Measurements from ENCODE around the gene SMAP1.

SMAP1 gene

DNA sequence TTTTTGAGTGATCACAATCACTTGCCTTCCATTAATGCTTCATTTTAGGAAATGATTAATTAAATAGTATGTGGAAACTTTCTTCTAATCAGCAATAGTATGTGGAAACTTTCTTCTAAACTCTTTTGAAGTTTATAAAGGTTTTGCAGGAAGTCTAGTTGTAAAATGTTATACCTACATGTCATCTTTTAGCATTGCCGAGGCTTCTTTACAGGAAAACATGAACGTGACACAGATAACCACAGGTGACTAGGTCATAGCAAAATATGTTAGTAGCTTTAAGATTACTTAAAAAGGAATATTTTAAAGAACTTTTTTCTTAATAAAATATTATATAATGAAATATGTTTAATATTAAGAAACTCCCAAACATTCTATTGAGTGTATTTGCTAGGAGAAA is 56.8 kb downstream of the SMAP1 start:
- Histone ChIP-seq H3K9ac (no peak overlapping the region), H3K4me2 (no peak overlapping the region), H3K27me3 (ENCODE audit: insufficient read depth, low read depth) (no peaks in the 10 kb centered on the region), H3K79me2 (ENCODE audit: insufficient read depth, low read depth) (no peaks in the 10 kb centered on the region), H3K27ac (no peak overlapping the region), H3K36me3 (ENCODE audit: insufficient read depth) (no peaks in the 10 kb centered on the region), H3K4me3 (IDR thresholded peaks at IDR 0.05; ENCODE audit: insufficient read depth, low read depth, low read length) (no peak overlapping the region), H4K20me1 (ENCODE audit: insufficient read depth) (no peaks in the 10 kb centered on the region), H3K4me1 (ENCODE audit: low read depth, poor library complexity, severe bottlenecking) (peaks cover 9% of the 10 kb centered on the region), H2AFZ (ENCODE audit: low read depth) (no peak overlapping the region)
- TF ChIP-seq, protein P1, sequence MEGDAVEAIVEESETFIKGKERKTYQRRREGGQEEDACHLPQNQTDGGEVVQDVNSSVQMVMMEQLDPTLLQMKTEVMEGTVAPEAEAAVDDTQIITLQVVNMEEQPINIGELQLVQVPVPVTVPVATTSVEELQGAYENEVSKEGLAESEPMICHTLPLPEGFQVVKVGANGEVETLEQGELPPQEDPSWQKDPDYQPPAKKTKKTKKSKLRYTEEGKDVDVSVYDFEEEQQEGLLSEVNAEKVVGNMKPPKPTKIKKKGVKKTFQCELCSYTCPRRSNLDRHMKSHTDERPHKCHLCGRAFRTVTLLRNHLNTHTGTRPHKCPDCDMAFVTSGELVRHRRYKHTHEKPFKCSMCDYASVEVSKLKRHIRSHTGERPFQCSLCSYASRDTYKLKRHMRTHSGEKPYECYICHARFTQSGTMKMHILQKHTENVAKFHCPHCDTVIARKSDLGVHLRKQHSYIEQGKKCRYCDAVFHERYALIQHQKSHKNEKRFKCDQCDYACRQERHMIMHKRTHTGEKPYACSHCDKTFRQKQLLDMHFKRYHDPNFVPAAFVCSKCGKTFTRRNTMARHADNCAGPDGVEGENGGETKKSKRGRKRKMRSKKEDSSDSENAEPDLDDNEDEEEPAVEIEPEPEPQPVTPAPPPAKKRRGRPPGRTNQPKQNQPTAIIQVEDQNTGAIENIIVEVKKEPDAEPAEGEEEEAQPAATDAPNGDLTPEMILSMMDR (conservative IDR thresholded peaks at IDR 0.05; ENCODE audit: low read depth, low read length), result no peak

DNA sequence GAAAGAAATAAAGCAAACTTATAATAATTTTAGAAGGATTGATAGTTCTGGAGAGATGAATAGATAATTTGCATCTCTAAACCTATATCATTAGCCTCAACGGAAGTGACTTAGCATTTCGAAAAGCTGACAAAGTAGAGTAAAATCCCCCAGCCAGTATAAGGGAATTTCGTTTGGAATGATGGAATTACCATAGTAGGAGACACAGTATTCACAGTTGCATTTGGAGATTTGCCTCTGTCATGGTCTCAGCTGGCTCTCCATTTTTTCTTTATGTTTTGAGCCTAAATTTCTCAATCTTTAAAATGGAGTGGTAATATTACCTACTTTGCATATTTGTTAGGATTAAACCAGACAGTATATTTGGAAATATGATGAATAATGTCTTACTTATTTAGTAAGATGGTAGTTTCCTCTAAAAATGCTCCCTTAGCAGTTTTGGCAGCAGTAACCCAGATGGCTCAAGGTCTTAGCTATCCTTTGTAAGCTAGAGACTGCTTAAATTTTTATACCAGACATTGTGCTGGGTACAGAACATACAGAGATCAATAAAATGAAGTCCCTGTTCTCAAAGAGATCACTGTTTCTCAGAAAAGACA is 58.2 kb downstream of the SMAP1 start:
- H3K9ac ChIP-seq, result no peak overlapping the region
- H3K79me2 ChIP-seq (ENCODE audit: insufficient read depth, low read depth), result no peaks in the 10 kb centered on the region
- H2AFZ ChIP-seq (ENCODE audit: low read depth), result no peak overlapping the region
- H3K4me3 ChIP-seq (IDR thresholded peaks at IDR 0.05; ENCODE audit: insufficient read depth, low read depth, low read length), result no peak overlapping the region
- H3K27me3 ChIP-seq (ENCODE audit: insufficient read depth, low read depth), result no peaks in the 10 kb centered on the region
- no peak overlapping the region for H3K4me2 ChIP-seq
- no peaks in the 10 kb centered on the region for H3K36me3 ChIP-seq (ENCODE audit: insufficient read depth)
- no peaks in the 10 kb centered on the region for H4K20me1 ChIP-seq (ENCODE audit: insufficient read depth)
- peaks cover 9% of the 10 kb centered on the region for H3K4me1 ChIP-seq (ENCODE audit: low read depth, poor library complexity, severe bottlenecking)
- H3K27ac ChIP-seq, result no peak overlapping the region
- TF ChIP-seq, protein P1 (conservative IDR thresholded peaks at IDR 0.05; ENCODE audit: low read depth, low read length), result no peak

DNA sequence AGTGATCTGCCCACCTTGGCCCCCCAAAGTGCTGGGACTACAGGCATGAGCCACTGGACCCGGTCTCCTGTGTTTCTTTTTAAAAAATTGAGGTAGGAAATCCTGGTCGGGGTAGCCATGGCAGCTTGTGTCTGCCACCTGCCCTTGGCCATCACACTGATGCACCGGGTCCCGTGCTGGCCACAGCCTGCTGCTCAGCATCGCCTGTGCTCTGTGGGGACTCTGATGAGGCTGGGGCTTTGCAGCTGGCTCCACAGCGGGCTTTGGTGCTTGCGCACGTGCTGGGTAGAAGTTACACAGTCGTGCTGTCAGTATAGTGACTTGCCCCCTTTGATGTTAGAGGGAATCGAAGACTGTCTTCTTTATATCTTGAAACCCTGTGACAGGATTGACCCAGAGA is 66.7 kb downstream of the SMAP1 start:
- Histone ChIP-seq H4K20me1 (ENCODE audit: insufficient read depth) (no peaks in the 10 kb centered on the region), H2AFZ (ENCODE audit: low read depth) (no peak overlapping the region), H3K4me3 (IDR thresholded peaks at IDR 0.05; ENCODE audit: insufficient read depth, low read depth, low read length) (no peak overlapping the region), H3K27ac (no peak overlapping the region), H3K4me1 (ENCODE audit: low read depth, poor library complexity, severe bottlenecking) (no peaks in the 10 kb centered on the region), H3K9ac (no peak overlapping the region), H3K79me2 (ENCODE audit: insufficient read depth, low read depth) (no peaks in the 10 kb centered on the region), H3K27me3 (ENCODE audit: insufficient read depth, low read depth) (no peaks in the 10 kb centered on the region), H3K36me3 (ENCODE audit: insufficient read depth) (no peaks in the 10 kb centered on the region), H3K4me2 (no peak overlapping the region)
- TF ChIP-seq, protein P1 (conservative IDR thresholded peaks at IDR 0.05; ENCODE audit: low read depth, low read length), result no peak

DNA sequence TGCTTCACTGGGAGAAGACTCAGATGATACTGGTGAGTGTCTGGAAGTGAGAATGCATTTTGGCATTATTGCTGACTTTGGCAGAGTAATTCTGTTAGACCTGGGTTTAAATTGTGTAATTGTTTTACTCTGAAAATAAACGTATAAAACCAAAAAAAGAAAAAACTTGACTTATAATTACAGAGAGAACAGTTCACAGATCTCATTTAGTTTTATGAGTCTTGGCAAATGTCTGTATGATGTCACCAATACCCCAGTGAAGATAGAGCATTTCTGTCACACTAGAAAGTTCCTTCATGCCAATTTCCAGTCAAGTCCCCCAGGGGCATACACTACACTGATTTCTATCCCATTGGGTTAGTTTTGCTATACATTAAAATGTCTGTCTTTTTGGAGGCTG is 67.3 kb downstream of the SMAP1 start:
- Histone ChIP-seq H3K79me2 (ENCODE audit: insufficient read depth, low read depth) (no peaks in the 10 kb centered on the region), H3K4me2 (no peak overlapping the region), H3K9ac (no peak overlapping the region), H2AFZ (ENCODE audit: low read depth) (no peak overlapping the region), H4K20me1 (ENCODE audit: insufficient read depth) (no peaks in the 10 kb centered on the region), H3K4me3 (IDR thresholded peaks at IDR 0.05; ENCODE audit: insufficient read depth, low read depth, low read length) (no peak overlapping the region), H3K4me1 (ENCODE audit: low read depth, poor library complexity, severe bottlenecking) (no peaks in the 10 kb centered on the region), H3K27me3 (ENCODE audit: insufficient read depth, low read depth) (no peaks in the 10 kb centered on the region), H3K27ac (no peak overlapping the region), H3K36me3 (ENCODE audit: insufficient read depth) (no peaks in the 10 kb centered on the region)
- TF ChIP-seq, protein P1 (conservative IDR thresholded peaks at IDR 0.05; ENCODE audit: low read depth, low read length), result no peak
